CD4-positive, alpha-beta T cell (primary cell): ENCODE results near the gene SENP3. TPM values are rescaled to one million over a fixed set of nuclear protein-coding genes. Genes with fewer than 3 reads are reported as not detected.

Experiments
- ATAC-seq: fragments of 200-7000 bp; cut with Tn5 transposase; one replicate; pipeline ENCODE4 v1.10.0; 2022; ENCODE audit warnings: mild to moderate bottlenecking; ENCODE audit not compliant: poor library complexity
- CTCF ChIA-PET: fragments of 350-600 bp; sonication (Branson Sonifier 250); formaldehyde crosslinking; loops from one replicate; lab custom pipeline; 2021; ENCODE audit warnings: antibody characterized with exemption, inconsistent platforms; lab: Charles Lee
- POLR2A ChIA-PET: fragments of 350-600 bp; sonication (Branson Sonifier 250); formaldehyde crosslinking; loops from one replicate; lab custom pipeline; 2021; ENCODE audit warnings: antibody characterized with exemption, inconsistent platforms; lab: Charles Lee
- DNase-seq, 14 experiments: peaks; one replicate each; pipeline ENCODE4 v3.0.0-alpha.2; 2013 to 2020; ENCODE audit warnings: mixed read lengths in 2 of 14
- H3K27ac ChIP-seq, 2 donors: one replicate each; pipeline versions ENCODE4 v1.5.1 to v1.7.0; 2013; ENCODE audit warnings: low read length in 2 of 2, low read depth in 1 of 2, mild to moderate bottlenecking in 1 of 2
- H3K27me3 ChIP-seq, 2 experiments: 1 replicate in 1 of 2; 2 replicates in 1 of 2; pipeline versions ENCODE4 v1.6.1 to v1.7.0; 2013; ENCODE audit warnings: low read length in 2 of 2, control low read depth in 1 of 2, mild to moderate bottlenecking in 1 of 2, moderate library complexity in 1 of 2; ENCODE audit not compliant: insufficient read depth in 2 of 2, control insufficient read depth in 1 of 2
- H3K36me3 ChIP-seq: one replicate; pipeline ENCODE4 v1.6.1; 2013; ENCODE audit warnings: low read length, control low read depth; ENCODE audit not compliant: insufficient read depth
- H3K4me1 ChIP-seq: one replicate; pipeline ENCODE4 v1.6.1; 2013; ENCODE audit warnings: low read length, control low read depth; ENCODE audit not compliant: insufficient read depth
- H3K4me3 ChIP-seq: one replicate; pipeline ENCODE4 v1.5.1; 2013; ENCODE audit warnings: mild to moderate bottlenecking, low read length, moderate library complexity
- H3K9me3 ChIP-seq, 2 experiments: 1 replicate in 1 of 2; 2 replicates in 1 of 2; pipeline versions ENCODE4 v1.6.1 to v1.7.0; 2013; ENCODE audit warnings: low read length in 2 of 2, mild to moderate bottlenecking in 2 of 2, control low read depth in 1 of 2, moderate library complexity in 1 of 2; ENCODE audit not compliant: control insufficient read depth in 1 of 2, insufficient read depth in 1 of 2
- H3K27ac Mint-ChIP-seq: one replicate; pipeline ENCODE4 v1.8.0; 2020; ENCODE audit warnings: mixed read lengths
- H3K27me3 Mint-ChIP-seq: one replicate; pipeline ENCODE4 v1.8.0; 2021; ENCODE audit warnings: mixed read lengths
- H3K36me3 Mint-ChIP-seq: one replicate; pipeline ENCODE4 v1.8.0; 2021; ENCODE audit warnings: low read depth, mixed read lengths
- H3K4me1 Mint-ChIP-seq: one replicate; pipeline ENCODE4 v1.8.0; 2021; ENCODE audit warnings: low read depth, mixed read lengths
- H3K4me3 Mint-ChIP-seq: one replicate; pipeline ENCODE4 v1.8.0; 2020; ENCODE audit warnings: mild to moderate bottlenecking, mixed read lengths
- H3K9me3 Mint-ChIP-seq: one replicate; pipeline ENCODE4 v1.8.0; 2020; ENCODE audit warnings: mixed read lengths
- CTCF ChIP-seq: fragments of 200-600 bp; IDR thresholded peaks from one replicate; pipeline ENCODE4 v1.8.0; 2022; ENCODE audit warnings: antibody characterized with exemption, mild to moderate bottlenecking
- intact Hi-C, 2 experiments: fragments of 100-400 bp; cut with DNase I in 1 of 2; cut with micrococcal nuclease in 1 of 2; formaldehyde crosslinking; loops; one replicate each; pipeline versions ENCODE4 v1.15.1 to v1.9.0; 2023 to 2025; cut with DNase I, micrococcal nuclease
- total RNA-seq, 174 experiments: library from RNA in 2 of 174; stranded (reverse) in 2 of 174; gene quantifications; one replicate each; pipeline ENCODE4 v1.2.3 and lab custom pipeline; 2021 to 2026

Gene SENP3
- total RNA-seq, 2 experiments from 2014 or later = 27.7 to 28.9 TPM

- no peaks in the 10 kb centered on the region for H3K36me3 Mint-ChIP-seq
- no peaks in the 10 kb centered on the region for H3K4me1 Mint-ChIP-seq
- no peak for TF ChIP-seq CTCF
- Histone ChIP-seq H3K4me3 (no peak overlapping the region), H3K9me3 (peaks cover 4 to 13% of the 10 kb centered on the region in 2 experiments), H3K27ac (no peak overlapping the region), H3K27me3 (no peaks in the 10 kb centered on the region), H3K36me3 (no peaks in the 10 kb centered on the region), H3K4me1 (no peaks in the 10 kb centered on the region)
- ATAC-seq (no peak), DNase-seq (no peak)
- ChIA-PET POLR2A (no interaction called here), CTCF (no interaction called here)
- no peaks in the 10 kb centered on the region for H3K27me3 Mint-ChIP-seq
- H3K27ac Mint-ChIP-seq = no peak overlapping the region
- H3K4me3 Mint-ChIP-seq = no peak overlapping the region
- intact Hi-C loops = no loop called here
- no peaks in the 10 kb centered on the region for H3K9me3 Mint-ChIP-seq
Observed at GRCh38 chr17:7538891-7539545, 22.7 kb upstream of the SENP3 start.

- H3K27me3 ChIP-seq = no peaks in the 10 kb centered on the region
- H3K4me1 Mint-ChIP-seq = no peaks in the 10 kb centered on the region
- DNase-seq (no peak), ATAC-seq (no peak)
- no peak overlapping the region for H3K27ac Mint-ChIP-seq
- no peaks in the 10 kb centered on the region for H3K36me3 ChIP-seq
- H3K36me3 Mint-ChIP-seq = no peaks in the 10 kb centered on the region
- intact Hi-C loops = no loop called here
- no peaks in the 10 kb centered on the region for H3K4me1 ChIP-seq
- no peaks in the 10 kb centered on the region for H3K9me3 Mint-ChIP-seq
- H3K9me3 ChIP-seq = peaks cover 4 to 13% of the 10 kb centered on the region in 2 experiments
- TF ChIP-seq CTCF = no peak
- CTCF ChIA-PET = no interaction called here
- no peak overlapping the region for H3K27ac ChIP-seq
- no peaks in the 10 kb centered on the region for H3K27me3 Mint-ChIP-seq
- H3K4me3 Mint-ChIP-seq = no peak overlapping the region
- POLR2A ChIA-PET = no interaction called here
- H3K4me3 ChIP-seq = no peak overlapping the region
Observed at GRCh38 chr17:7541074-7541621, 20.6 kb upstream of the SENP3 start.

- Mint-ChIP-seq H3K27me3 (no peaks in the 10 kb centered on the region), H3K4me1 (peaks cover 14% of the 10 kb centered on the region), H3K27ac (no peak overlapping the region), H3K36me3 (peaks cover 5% of the 10 kb centered on the region), H3K9me3 (no peaks in the 10 kb centered on the region), H3K4me3 (no peak overlapping the region)
- Histone ChIP-seq H3K27me3 (no peaks in the 10 kb centered on the region), H3K9me3 (no peaks in the 10 kb centered on the region), H3K27ac (no peak overlapping the region), H3K4me3 (no peak overlapping the region), H3K36me3 (no peaks in the 10 kb centered on the region), H3K4me1 (peaks cover 23% of the 10 kb centered on the region)
- intact Hi-C loops = no loop called here
- DNase-seq = no peak
- CTCF ChIA-PET = interaction anchor here (0.7 kb wide), 1 partner anchor 30 kb away, joined by 5 read pairs; no protein-coding TSS in a partner anchor
- POLR2A ChIA-PET = no interaction called here
- no peak for ATAC-seq
- TF ChIP-seq CTCF = no peak
Observed at GRCh38 chr17:7544911-7545310, 16.8 kb upstream of the SENP3 start.
